Hepatocyte (in vitro differentiated cells): ENCODE measurements around the gene FAM24A.

Source experiments
- CTCF ChIP-seq: fragments of 200-600 bp; sonication (generic); IDR thresholded peaks from 2 replicates; pipeline ENCODE4 v1.5.1; 2016; ENCODE audit warnings: antibody characterized with exemption, mild to moderate bottlenecking; ENCODE audit not compliant: poor library complexity
- EZH2 ChIP-seq: fragments of 200-600 bp; sonication (generic); IDR thresholded peaks from 2 replicates; pipeline ENCODE4 v1.6.1; 2016; ENCODE audit warnings: antibody characterized with exemption, mild to moderate bottlenecking, borderline replicate concordance
- EZH2phosphoT487 ChIP-seq: fragments of 200-600 bp; sonication (generic); IDR thresholded peaks from one replicate; pipeline ENCODE4 v1.6.1; 2018; ENCODE audit warnings: antibody characterized with exemption, mild to moderate bottlenecking, low read depth, moderate library complexity; ENCODE audit not compliant: unreplicated experiment, severe bottlenecking

- TF ChIP-seq CTCF, result no peak
- no peak for TF ChIP-seq EZH2
- no peak for TF ChIP-seq EZH2phosphoT487
Observed at GRCh38 chr10:122962405-122962804, 52.0 kb downstream of the FAM24A start.
